SK-MEL-5 (cell line): ENCODE results near the gene A2M. TPM values are rescaled to one million over a fixed set of nuclear protein-coding genes. Genes with fewer than 3 reads are reported as not detected.

ENCODE experiments used
- DNase-seq: peaks from one replicate; pipeline ENCODE4 v3.0.0-alpha.2; 2016; ENCODE audit warnings: low read depth, low spot score
- in situ Hi-C: cut with HindIII; loops from 2 replicates; pipeline ENCODE4 v1.10.0; 2016; ENCODE audit warnings: low sequenced_read_pairs, high pct_unique_total_duplicates, low pct_unique_long_range_greater_than_20kb
- total RNA-seq: library from RNA; depleted of rRNA; stranded (reverse); fragments of >200 nt; shearing (Covaris generic); gene quantifications from 2 replicates; pipeline ENCODE4 v1.2.3, GENCODE V29; 2014; rRNA removed

The A2M gene
- total RNA-seq, 1 experiment from 2014 or later, result 316 TPM

DNA sequence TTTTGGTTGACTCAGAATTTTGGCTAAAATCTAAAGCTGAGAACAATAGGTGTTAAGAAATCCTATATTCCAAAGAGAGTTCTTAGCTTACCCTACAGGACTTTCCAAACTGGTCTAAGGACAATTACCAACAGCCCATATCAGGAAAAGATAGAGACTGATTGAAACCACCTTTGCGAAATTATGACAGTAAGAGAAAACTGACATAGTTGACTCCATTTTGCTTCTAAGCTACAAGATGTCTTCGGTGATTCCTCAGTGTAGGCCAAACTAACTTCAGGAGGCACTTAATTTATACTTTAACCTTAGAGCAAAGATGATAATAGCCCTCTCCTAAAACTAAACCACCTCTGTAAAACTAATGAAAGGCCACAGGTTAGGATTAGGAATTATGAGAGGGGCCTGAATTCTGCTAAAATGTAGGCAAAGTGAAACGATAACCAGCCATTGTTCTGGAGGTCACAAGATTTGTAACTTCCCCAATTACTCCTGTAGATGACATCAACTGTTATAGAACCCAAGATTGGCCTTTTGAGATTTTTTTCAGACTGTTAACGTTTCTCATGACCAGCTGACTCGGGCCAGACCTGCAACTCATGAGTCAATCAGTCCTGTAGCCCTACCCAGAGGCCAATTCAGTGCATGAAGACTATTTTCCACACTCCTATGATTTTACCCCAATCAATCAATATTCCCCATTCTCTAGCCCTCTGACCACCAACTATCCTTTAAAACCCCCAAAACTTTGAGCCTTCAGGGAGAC is 83.3 kb downstream of the A2M start:
- peak; percentile 77 for DNase-seq
- in situ Hi-C loops, result no loop called here

- DNase-seq, result no peak
- in situ Hi-C loops, result no loop called here
These were observed 84.9 kb downstream of the A2M start for GRCh38 chr12:9030776-9031175.

DNA sequence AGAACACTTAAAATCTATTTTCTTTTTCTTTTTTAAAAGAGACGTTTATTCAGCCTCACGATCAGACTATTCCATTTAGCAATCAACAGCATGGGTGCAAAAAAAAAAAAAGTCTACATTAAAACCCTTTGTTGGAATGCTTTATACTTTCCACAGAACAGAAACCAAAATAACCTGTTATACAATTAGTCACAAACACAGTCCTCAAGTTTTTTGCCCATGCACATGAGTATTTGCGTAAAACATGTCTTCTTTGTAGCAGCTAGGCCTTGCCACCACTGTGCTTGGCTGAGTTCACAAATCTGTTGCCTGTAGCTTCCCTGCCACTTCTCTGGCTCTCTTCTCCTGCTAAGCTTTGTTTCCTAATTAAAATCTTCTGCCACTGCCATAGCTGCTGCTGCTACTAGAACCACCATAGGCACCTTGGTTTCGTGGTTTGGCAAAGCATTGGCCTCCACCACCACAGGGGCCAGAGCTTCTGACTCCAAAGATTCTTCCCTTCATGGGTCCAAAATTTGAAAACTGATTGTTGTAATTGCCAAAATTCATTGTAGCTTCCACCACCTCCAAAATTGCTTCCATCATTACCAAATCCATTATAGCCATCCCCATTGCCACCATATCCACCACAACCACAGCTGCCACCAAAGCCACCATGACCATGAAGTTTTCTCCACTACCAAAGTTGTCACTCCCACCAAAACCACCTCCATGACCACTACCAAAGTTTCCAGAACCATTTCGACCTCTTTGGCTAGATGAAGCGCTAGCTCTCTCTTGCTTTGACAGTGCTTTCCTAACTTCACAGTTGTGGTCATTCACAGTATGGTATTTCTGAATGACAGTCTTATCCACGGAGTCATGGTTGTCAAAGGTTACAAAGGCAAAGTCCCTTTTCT is 88.3 kb downstream of the A2M start:
- no peak for DNase-seq
- in situ Hi-C loops, result no loop called here

DNA sequence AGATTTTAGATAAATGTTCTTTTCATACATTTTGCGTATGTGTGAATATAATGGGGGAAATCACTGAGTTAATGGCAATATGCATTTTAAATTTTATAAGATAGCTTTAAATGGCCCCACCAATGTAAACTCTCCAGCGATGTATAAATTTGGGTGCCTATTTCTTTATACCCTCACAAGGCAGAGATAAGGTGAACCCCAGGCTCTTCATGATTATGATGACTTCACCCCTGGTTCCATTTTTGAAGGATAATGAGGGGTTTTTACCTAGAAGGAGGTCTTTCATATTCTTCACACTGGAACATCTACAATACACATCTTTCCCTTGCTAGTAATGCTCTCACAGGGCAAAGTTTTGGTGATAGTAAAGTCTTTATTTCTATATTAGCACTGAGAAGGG is 91.2 kb downstream of the A2M start:
- in situ Hi-C loops, result no loop called here
- no peak for DNase-seq

- in situ Hi-C loops, result no loop called here
- DNase-seq, result no peak
These were observed 93.1 kb downstream of the A2M start for GRCh38 chr12:9022592-9022991.

Other genes with a start within 250 kb of the A2M start
- 25.1 and 31.1 TPM in 2 replicates for gene PHC1, start 201.4 kb downstream of the A2M start, total RNA-seq
- 563 and 575 TPM in 2 replicates for gene M6PR, start 166.3 kb downstream of the A2M start, total RNA-seq
- gene KLRG1, start 126.4 kb downstream of the A2M start, total RNA-seq, result 5.1 and 5.8 TPM in 2 replicates
- 0.59 TPM in 1 of 2 replicates, not detected in the other for gene PZP, start 92.5 kb upstream of the A2M start, total RNA-seq